GM12801 (cell line): ENCODE measurements around the gene MAJIN.

Experiments used
- CTCF ChIP-seq: IDR thresholded peaks from one replicate; pipeline ENCODE4 v1.5.1; 2011; ENCODE audit warnings: control low read depth; ENCODE audit not compliant: insufficient read length; ENCODE audit errors: extremely low read depth

MAJIN gene

DNA sequence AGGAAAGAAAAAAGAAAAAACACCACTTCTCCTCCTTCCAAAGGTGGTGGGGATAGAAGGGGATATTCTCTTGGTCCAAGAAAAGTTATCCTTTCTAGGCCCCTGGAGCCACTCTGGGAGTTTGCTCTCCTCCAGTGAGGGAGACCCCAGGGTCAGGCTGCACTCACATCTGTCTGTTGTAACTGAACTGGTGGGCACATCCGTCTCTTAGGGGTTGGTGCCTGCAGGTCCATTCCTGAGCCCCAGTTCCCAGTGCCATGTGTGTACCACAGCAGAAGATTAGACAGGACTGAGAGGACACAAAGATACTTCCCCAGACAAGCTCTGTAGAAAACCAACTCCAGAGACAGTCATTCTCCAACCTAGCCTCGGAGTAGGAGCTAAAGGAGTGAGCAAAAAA lies 51.8 kb downstream of the MAJIN start:
- TF ChIP-seq CTCF = no peak

DNA sequence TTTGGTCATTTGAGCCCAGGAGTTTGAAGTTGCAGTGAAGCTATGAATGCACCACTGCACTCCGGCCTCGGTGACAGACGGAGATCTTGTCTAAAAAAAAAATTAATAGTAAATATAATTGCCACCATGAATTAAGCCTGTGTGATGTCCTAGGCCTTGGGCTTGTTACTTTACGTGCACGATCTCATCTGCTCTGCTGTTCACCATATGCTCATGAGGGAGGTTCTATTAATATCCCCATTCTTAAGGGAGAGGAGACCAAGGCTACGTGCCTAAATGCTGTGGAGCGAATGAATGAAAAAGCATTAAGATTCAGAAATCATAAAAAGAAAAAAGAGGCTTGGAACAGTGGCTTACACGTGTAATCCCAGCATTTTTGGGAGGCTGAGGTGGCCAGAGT lies 52.3 kb downstream of the MAJIN start:
- no peak for TF ChIP-seq CTCF

GRCh38 chr11:64918017-64918416 lies 53.9 kb downstream of the MAJIN start:
- TF ChIP-seq CTCF = no peak

DNA sequence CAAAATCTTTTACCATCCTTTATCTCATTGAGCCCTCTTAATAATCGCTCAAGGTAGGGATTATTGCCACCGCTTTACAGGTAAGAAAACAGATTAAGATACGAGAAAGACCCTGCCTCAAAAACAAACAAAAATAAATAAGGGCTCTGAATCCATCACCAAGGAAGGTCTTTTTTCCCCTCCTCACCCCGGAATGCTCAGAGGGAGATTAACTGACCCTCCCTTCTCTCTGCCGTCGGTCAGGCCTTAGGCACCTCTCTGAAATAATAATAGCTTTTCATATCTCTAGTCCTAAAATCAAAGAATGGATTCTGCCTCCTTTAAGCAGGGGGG lies 54.3 kb downstream of the MAJIN start:
- no peak for TF ChIP-seq CTCF

DNA sequence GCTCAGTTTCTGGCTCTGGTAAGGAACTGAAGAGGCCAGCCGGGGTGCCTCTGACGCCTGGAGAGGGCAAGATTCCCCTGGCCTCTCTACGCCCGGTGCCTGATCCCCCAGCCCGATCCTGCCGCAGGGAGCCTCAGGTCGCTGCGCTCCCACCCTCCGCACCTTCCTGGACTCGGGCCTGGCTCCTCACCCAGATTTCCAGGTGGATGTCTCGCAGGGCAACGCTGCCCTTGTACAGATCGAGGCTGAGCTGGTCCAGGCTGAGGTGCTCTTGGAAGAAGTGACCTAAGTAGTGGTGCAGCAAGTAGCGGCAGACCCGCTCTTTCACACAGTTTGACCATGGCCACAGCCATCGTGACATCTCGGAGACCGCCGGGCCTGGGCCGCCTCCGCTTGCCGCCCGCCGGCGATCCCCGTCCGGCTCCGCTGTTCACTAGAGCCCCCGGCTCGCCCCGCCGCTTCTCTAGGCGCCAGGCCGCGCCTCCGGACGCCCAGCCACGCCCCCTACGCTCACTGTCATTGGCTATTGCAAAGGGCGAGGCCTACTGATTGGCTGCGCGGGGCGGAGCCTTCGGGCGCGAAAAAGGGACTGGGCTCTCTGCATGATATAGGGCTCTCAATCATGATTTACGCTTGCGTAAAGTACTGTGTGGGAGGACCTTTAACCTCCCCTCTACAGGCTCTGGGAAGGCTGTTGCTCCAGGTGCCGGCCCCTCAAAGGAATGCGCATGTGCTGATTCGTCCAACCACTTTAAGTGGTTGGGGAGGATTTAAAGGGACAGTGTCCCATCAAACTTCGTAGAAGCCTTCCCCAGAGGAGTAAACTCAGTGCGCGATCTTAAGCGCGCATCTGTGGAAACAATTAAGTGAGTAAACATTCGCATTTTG lies 54.9 kb downstream of the MAJIN start, which contains the start of gene ATG2A:
Gene ATG2A, minus strand, starts transcription at position 435 of the 888 bp plus-strand sequence. Its CDS starts 74 bp downstream, at position 361.
- no peak for TF ChIP-seq CTCF

DNA sequence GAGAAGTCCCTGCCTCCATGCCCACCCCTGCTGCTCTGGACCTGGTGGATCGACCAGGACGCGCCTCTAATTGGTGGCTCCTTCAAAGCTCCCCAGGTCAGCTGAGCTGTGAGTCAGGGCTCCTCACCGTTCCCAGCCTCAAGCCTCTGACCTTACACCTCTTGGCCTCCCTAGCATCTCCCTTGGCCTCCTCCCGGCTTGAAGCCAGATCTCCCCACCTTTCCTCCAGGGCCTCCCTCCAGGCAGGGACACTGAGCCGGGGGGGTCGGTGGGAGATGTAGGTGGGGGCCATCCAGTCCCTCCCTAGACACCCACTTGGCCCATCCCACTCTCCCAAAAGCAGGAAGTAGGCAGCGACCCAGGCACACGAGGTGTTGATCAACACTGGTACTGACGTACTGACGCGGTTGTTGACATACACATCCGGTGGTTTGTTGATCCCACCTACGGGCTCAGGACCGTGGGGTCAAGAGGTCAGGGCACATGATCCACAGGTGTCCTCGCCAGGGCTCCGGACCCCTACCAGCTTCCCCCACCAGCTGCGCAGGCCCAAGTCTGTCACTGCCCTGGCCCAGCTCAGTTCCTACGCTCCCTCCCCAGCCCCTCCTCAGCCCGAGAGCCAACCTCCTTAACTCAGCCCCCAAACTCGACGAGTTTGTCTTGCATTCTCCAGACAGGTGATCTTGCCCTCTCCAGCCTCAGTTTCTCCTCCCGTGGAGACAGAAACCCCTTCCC lies 55.7 kb downstream of the MAJIN start:
- no peak for TF ChIP-seq CTCF

DNA sequence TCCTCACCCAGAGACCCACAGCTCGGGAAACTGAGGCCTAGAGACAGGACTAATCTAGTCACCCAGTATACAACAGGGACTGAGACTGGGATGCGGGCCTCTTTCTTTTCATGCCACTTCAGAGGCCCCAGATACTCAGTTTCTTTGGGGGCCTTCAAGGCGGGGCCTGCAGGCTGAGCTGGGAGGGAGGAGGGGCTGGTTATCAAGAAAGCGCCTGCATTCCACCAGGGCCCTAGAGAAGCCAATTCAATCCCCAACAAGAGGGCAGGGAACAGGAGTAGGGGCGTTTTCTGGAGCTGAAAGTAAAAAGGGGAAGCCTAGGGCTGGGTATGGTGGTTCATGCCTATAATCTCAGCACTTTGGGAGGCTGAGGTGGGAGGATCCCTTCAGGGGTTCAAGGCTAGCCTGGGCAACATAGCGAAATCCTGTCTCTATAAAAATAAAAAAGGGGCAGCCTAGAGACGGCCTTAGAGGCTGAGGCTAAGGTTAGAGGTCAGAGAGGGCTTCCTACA lies 56.5 kb downstream of the MAJIN start:
- no peak for TF ChIP-seq CTCF
